Muscle layer of colon (tissue), 2 donors: ENCODE data around the gene SCGB1D4.

ENCODE experiments used
- H3K27ac ChIP-seq: one replicate; pipeline ENCODE4 v1.7.0; 2013; ENCODE audit warnings: low read depth, mild to moderate bottlenecking, low read length, moderate library complexity
- H3K27me3 ChIP-seq, 2 donors: one replicate each; pipeline ENCODE4 v1.7.0; 2013; ENCODE audit warnings: low read length in 2 of 2, mild to moderate bottlenecking in 2 of 2; ENCODE audit not compliant: insufficient read depth in 2 of 2, control insufficient read depth in 1 of 2
- H3K36me3 ChIP-seq: one replicate; pipeline ENCODE4 v1.7.0; 2013; ENCODE audit warnings: mild to moderate bottlenecking, low read length; ENCODE audit not compliant: insufficient read depth
- H3K4me1 ChIP-seq: one replicate; pipeline ENCODE4 v1.7.0; 2013; ENCODE audit warnings: mild to moderate bottlenecking, low read length; ENCODE audit not compliant: insufficient read depth
- H3K4me3 ChIP-seq, 2 donors: one replicate each; pipeline ENCODE4 v1.7.0; 2013; ENCODE audit warnings: low read length in 2 of 2, low read depth in 1 of 2, mild to moderate bottlenecking in 1 of 2, moderate library complexity in 1 of 2
- H3K9ac ChIP-seq: one replicate; pipeline ENCODE4 v1.7.0; 2013; ENCODE audit warnings: low read length
- H3K9me3 ChIP-seq: one replicate; pipeline ENCODE4 v1.7.0; 2013; ENCODE audit warnings: mild to moderate bottlenecking, low read length
- donor health status: abdominal sarcoma.
- donor health status: Adenocarcinoma of cecum.

SCGB1D4 gene

DNA sequence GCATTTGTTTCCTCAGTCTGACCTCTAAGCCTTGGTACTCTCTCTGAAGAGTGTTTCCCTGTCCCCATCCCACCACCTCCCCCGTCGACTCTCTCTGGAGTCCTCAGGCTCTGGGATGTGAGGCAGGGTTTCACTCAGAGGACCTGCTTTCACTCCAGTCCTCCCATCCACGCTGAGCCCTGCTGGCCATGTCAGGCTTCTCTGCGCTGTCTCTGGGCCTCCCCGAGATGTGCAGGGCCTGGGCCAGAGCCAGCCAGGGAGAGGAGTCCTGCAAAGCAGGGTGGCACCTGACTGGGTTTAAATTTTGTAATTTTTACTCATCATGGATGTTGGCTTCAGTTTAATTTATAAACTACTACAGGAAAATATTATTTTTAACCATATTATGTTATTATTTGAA is 25.6 kb downstream of the SCGB1D4 start:
- H3K9ac ChIP-seq, result no peak overlapping the region
- no peaks in the 10 kb centered on the region for H3K36me3 ChIP-seq
- no peak overlapping the region for H3K27ac ChIP-seq
- no peaks in the 10 kb centered on the region for H3K27me3 ChIP-seq
- no peaks in the 10 kb centered on the region for H3K9me3 ChIP-seq
- H3K4me1 ChIP-seq, result no peaks in the 10 kb centered on the region
- H3K4me3 ChIP-seq, result no peak overlapping the region

GRCh38 chr11:62269654-62270278 is 29.1 kb downstream of the SCGB1D4 start, which contains the start of gene SCGB2A2:
Gene SCGB2A2, plus strand, starts transcription at chr11:62270158. Its CDS starts 59 bp downstream, at chr11:62270217.
- no peak within 1 kb of the TSS for H3K27ac ChIP-seq
- no peak within 1 kb of the TSS for H3K4me3 ChIP-seq
- H3K9me3 ChIP-seq, result no peaks in the 10 kb centered on the region
- H3K36me3 ChIP-seq, result no peaks in the 10 kb centered on the region
- H3K9ac ChIP-seq, result no peak within 1 kb of the TSS
- H3K4me1 ChIP-seq, result no peaks in the 10 kb centered on the region
- no peaks in the 10 kb centered on the region for H3K27me3 ChIP-seq

DNA sequence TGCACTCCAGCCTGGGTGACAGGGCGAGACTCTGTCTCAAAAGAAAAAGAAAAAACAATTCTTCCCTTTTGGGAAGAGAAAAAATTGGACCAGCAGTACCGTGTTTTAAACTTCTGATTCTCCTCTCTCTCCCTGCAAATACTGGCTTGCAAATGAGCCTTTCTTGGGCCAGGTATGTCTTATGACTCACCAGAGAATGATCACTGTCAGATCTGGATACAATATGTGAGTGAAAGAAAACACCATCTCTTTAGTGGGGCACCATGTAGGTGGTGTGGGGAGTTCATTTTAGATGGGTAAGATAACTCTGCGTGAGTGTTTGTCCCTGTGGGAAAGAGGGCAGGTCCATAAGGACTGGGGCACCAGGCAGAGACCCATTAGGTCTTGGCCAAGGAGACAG is 31.3 kb downstream of the SCGB1D4 start:
- H3K27ac ChIP-seq, result no peak overlapping the region
- no peaks in the 10 kb centered on the region for H3K4me1 ChIP-seq
- H3K36me3 ChIP-seq, result no peaks in the 10 kb centered on the region
- H3K4me3 ChIP-seq, result no peak overlapping the region
- H3K9me3 ChIP-seq, result no peaks in the 10 kb centered on the region
- H3K9ac ChIP-seq, result no peak overlapping the region
- no peaks in the 10 kb centered on the region for H3K27me3 ChIP-seq

- no peak overlapping the region for H3K9ac ChIP-seq
- H3K27me3 ChIP-seq, result no peaks in the 10 kb centered on the region
- H3K27ac ChIP-seq, result no peak overlapping the region
- H3K9me3 ChIP-seq, result no peaks in the 10 kb centered on the region
- H3K36me3 ChIP-seq, result no peaks in the 10 kb centered on the region
- H3K4me1 ChIP-seq, result no peaks in the 10 kb centered on the region
- no peak overlapping the region for H3K4me3 ChIP-seq
These were observed 31.8 kb downstream of the SCGB1D4 start for GRCh38 chr11:62267050-62267449.

DNA sequence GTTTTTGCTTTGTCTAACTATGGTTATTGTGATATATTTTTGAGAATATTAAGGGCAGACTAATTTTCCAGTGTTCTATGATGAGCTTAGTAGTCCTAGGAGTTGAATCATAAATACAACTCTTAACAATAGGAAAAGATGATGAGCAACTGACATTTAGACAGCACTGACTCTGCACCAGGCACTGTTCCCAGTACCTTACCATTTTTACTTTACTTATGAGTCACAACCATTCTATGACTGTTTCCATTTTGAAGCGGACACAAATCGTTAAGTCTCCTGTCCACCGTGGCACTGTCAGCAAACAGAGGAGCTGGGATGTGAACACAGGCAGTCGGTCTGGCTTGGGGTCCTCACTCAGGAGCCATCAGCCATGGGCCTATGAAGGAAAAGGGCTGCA is 32.3 kb downstream of the SCGB1D4 start:
- H3K27ac ChIP-seq, result no peak overlapping the region
- no peaks in the 10 kb centered on the region for H3K36me3 ChIP-seq
- H3K9ac ChIP-seq, result no peak overlapping the region
- no peaks in the 10 kb centered on the region for H3K9me3 ChIP-seq
- no peaks in the 10 kb centered on the region for H3K4me1 ChIP-seq
- no peaks in the 10 kb centered on the region for H3K27me3 ChIP-seq
- no peak overlapping the region for H3K4me3 ChIP-seq

GRCh38 chr11:62264004-62264403 is 34.9 kb downstream of the SCGB1D4 start:
- H3K4me1 ChIP-seq, result no peaks in the 10 kb centered on the region

GRCh38 chr11:62260261-62260953 is 38.5 kb downstream of the SCGB1D4 start:
- H3K27me3 ChIP-seq, result no peaks in the 10 kb centered on the region
- no peak overlapping the region for H3K9ac ChIP-seq
- no peaks in the 10 kb centered on the region for H3K4me1 ChIP-seq
- no peak overlapping the region for H3K4me3 ChIP-seq
- no peaks in the 10 kb centered on the region for H3K36me3 ChIP-seq
- no peaks in the 10 kb centered on the region for H3K9me3 ChIP-seq
- no peak overlapping the region for H3K27ac ChIP-seq

More at GRCh38 chr11:62264004-62264403, 34.9 kb downstream of the SCGB1D4 start:
- Histone ChIP-seq H3K9ac (no peak overlapping the region), H3K4me3 (no peak overlapping the region), H3K27ac (no peak overlapping the region), H3K9me3 (no peaks in the 10 kb centered on the region), H3K27me3 (no peaks in the 10 kb centered on the region), H3K36me3 (no peaks in the 10 kb centered on the region)

DNA sequence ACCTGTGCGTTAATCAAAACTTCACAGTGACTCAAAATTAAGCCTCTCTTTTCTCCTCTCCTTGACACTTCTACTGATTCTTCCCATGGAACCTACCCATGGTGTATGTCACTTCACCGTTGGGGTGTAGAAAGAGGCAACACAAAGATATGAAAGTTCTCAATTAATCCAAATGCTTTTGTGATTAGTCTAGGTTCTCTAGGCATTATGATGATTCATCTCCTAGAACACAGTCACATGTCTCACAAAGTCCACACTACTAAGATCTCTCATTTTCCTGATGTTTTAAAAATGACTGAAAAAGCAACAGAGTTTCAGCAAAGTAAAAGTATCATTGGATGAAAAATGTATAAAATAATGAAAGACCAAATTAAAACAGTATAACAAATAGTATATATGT is 42.6 kb downstream of the SCGB1D4 start:
- no peaks in the 10 kb centered on the region for H3K36me3 ChIP-seq
- H3K27me3 ChIP-seq, result no peaks in the 10 kb centered on the region
- H3K9ac ChIP-seq, result no peak overlapping the region
- H3K4me1 ChIP-seq, result no peaks in the 10 kb centered on the region
- H3K9me3 ChIP-seq, result peaks cover 16% of the 10 kb centered on the region
- H3K4me3 ChIP-seq, result no peak overlapping the region
- H3K27ac ChIP-seq, result no peak overlapping the region

- H3K4me3 ChIP-seq, result no peak overlapping the region
- H3K9me3 ChIP-seq, result peaks cover 18% of the 10 kb centered on the region
- H3K36me3 ChIP-seq, result no peaks in the 10 kb centered on the region
- H3K27me3 ChIP-seq, result no peaks in the 10 kb centered on the region
- no peaks in the 10 kb centered on the region for H3K4me1 ChIP-seq
- H3K27ac ChIP-seq, result no peak overlapping the region
- no peak overlapping the region for H3K9ac ChIP-seq
These were observed 44.8 kb downstream of the SCGB1D4 start for GRCh38 chr11:62253999-62254542.

DNA sequence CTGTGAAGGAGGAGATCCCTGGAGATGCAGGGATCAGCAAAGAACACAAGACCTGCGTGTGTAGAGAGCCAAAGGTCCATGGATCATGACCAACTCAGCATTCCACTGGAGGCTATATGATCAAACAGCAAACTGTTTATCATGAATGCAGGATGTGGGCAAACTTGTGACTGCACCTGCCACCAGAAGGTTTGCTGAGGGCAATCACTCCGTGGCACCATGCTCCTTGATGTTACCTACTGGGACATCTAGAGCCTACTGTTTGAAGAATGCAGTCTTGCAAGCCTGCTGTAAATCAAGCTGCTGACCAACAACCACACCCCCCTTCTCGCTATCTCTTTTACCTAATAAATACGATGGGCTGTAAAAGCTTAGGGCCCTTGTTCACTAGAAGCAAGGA is 47.2 kb downstream of the SCGB1D4 start:
- Histone ChIP-seq H3K9me3 (peaks cover 18% of the 10 kb centered on the region), H3K27ac (no peak overlapping the region), H3K4me3 (no peak overlapping the region), H3K36me3 (no peaks in the 10 kb centered on the region), H3K27me3 (peaks cover 0 to 5% of the 10 kb centered on the region in 2 donors), H3K4me1 (no peaks in the 10 kb centered on the region), H3K9ac (no peak overlapping the region)
